ENCODE measurements around the gene BBS7.
A peak's percentile ranks its signal among the peaks of the same experiment; 100 is the strongest.

DNA sequence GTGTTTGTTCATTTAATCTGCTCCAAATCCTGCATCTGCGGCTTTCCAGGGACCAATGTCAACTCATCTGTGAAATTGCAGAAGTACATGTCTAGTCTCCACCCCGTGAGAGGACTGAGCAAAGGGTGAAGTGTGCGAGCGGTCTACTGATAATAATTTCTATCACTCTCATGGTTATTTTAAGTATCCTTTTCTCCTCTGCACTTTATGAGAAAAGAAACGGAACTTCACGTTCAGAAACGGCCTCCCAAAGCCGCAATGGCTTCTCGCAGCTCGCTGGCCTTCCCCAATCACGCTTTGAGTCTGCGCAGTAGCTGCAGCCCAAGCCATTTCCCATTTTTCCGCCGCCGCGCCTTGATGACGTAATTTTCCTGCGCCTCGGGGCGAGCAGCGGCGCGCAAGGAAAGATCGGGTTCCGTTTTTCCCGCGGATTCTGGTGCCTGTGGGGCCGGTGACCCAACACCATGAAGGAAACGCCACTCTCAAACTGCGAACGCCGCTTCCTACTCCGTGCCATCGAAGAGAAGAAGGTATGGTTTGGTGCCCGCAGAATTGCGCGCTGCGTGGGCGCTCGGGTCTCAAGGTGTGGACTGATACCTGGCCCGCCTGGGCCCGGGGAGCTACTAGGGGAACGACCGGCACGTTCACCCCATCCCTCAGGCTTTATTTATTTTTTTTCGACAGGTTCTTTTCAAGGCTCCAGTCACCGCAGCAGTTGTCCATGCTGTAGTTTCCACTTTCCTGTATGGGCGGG lies 69.1 kb downstream of the BBS7 start, which contains the start of gene EXOSC9:
- TF ChIP-seq, protein P1, sequence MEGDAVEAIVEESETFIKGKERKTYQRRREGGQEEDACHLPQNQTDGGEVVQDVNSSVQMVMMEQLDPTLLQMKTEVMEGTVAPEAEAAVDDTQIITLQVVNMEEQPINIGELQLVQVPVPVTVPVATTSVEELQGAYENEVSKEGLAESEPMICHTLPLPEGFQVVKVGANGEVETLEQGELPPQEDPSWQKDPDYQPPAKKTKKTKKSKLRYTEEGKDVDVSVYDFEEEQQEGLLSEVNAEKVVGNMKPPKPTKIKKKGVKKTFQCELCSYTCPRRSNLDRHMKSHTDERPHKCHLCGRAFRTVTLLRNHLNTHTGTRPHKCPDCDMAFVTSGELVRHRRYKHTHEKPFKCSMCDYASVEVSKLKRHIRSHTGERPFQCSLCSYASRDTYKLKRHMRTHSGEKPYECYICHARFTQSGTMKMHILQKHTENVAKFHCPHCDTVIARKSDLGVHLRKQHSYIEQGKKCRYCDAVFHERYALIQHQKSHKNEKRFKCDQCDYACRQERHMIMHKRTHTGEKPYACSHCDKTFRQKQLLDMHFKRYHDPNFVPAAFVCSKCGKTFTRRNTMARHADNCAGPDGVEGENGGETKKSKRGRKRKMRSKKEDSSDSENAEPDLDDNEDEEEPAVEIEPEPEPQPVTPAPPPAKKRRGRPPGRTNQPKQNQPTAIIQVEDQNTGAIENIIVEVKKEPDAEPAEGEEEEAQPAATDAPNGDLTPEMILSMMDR (conservative IDR thresholded peaks at IDR 0.05; ENCODE audit: low read depth in 2 of 2): no peak
- TF ChIP-seq EZH2 (IDR thresholded peaks at IDR 0.05; ENCODE audit: low read depth, unreplicated experiment): no peak
- TF ChIP-seq POLR2AphosphoS5 (IDR thresholded peaks at IDR 0.05; ENCODE audit: low read depth): peak; percentile 92
- no peak for TF ChIP-seq NANOG (IDR thresholded peaks at IDR 0.05; ENCODE audit: borderline replicate concordance)
- no peak for TF ChIP-seq JUNB (IDR thresholded peaks at IDR 0.05; ENCODE audit: unreplicated experiment)
- TF ChIP-seq, protein P2, sequence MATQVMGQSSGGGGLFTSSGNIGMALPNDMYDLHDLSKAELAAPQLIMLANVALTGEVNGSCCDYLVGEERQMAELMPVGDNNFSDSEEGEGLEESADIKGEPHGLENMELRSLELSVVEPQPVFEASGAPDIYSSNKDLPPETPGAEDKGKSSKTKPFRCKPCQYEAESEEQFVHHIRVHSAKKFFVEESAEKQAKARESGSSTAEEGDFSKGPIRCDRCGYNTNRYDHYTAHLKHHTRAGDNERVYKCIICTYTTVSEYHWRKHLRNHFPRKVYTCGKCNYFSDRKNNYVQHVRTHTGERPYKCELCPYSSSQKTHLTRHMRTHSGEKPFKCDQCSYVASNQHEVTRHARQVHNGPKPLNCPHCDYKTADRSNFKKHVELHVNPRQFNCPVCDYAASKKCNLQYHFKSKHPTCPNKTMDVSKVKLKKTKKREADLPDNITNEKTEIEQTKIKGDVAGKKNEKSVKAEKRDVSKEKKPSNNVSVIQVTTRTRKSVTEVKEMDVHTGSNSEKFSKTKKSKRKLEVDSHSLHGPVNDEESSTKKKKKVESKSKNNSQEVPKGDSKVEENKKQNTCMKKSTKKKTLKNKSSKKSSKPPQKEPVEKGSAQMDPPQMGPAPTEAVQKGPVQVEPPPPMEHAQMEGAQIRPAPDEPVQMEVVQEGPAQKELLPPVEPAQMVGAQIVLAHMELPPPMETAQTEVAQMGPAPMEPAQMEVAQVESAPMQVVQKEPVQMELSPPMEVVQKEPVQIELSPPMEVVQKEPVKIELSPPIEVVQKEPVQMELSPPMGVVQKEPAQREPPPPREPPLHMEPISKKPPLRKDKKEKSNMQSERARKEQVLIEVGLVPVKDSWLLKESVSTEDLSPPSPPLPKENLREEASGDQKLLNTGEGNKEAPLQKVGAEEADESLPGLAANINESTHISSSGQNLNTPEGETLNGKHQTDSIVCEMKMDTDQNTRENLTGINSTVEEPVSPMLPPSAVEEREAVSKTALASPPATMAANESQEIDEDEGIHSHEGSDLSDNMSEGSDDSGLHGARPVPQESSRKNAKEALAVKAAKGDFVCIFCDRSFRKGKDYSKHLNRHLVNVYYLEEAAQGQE (IDR thresholded peaks at IDR 0.05; ENCODE audit: unreplicated experiment): no peak
- TF ChIP-seq EZH2phosphoT487 (IDR thresholded peaks at IDR 0.05; ENCODE audit: unreplicated experiment): no peak
- TF ChIP-seq CREB1 (CRISPR knock-in tag; IDR thresholded peaks at IDR 0.05; ENCODE audit: low read depth): peak; percentile 98
- no peak for TF ChIP-seq ZNF114 (CRISPR knock-in tag; IDR thresholded peaks at IDR 0.05)
- TF ChIP-seq ZNF331 (CRISPR knock-in tag; IDR thresholded peaks at IDR 0.05; ENCODE audit: low read depth): no peak
- peak; percentile 83 for TF ChIP-seq ETS1 (IDR thresholded peaks at IDR 0.05)
